ENCODE data around the gene MESP2.

Gene MESP2

GRCh38 chr15:89820666-89821611 is 44.8 kb downstream of the MESP2 start:
- peak; percentile 57 for DNase-seq

- DNase-seq = no peak
Observed at GRCh38 chr15:89822026-89822425, 45.9 kb downstream of the MESP2 start.

GRCh38 chr15:89822611-89822950 is 46.4 kb downstream of the MESP2 start:
- no peak for DNase-seq

- peak; percentile 33 for DNase-seq
Observed at GRCh38 chr15:89822951-89823711, 47.0 kb downstream of the MESP2 start.

- DNase-seq = no peak
Observed at GRCh38 chr15:89823836-89824606, 47.9 kb downstream of the MESP2 start.

- no peak for DNase-seq
Observed at GRCh38 chr15:89824607-89824867, 48.4 kb downstream of the MESP2 start.

GRCh38 chr15:89825271-89825940 is 49.3 kb downstream of the MESP2 start:
- no peak for DNase-seq

GRCh38 chr15:89826671-89827655 is 50.8 kb downstream of the MESP2 start:
- no peak for DNase-seq

GRCh38 chr15:89827829-89828228 is 51.7 kb downstream of the MESP2 start:
- DNase-seq = no peak
